Thoracic aorta (tissue), 2 donors: Measurements from ENCODE around the gene OR2B6. TPM values are rescaled to one million over a fixed set of nuclear protein-coding genes. Genes with fewer than 3 reads are reported as not detected.

Experiments
- ATAC-seq: fragments of 150-250 bp; one replicate; pipeline ENCODE4 v1.8.0; 2017; ENCODE audit warnings: low read depth; ENCODE audit not compliant: insufficient number of reproducible peaks, low FRiP score
- DNase-seq: peaks from one replicate; pipeline ENCODE4 v3.0.0-alpha.2; 2020; ENCODE audit warnings: low spot score
- H3K27ac ChIP-seq, 2 donors: fragments of 200-600 bp; sonication (generic); 1 replicate in 1 of 2; 2 replicates in 1 of 2; pipeline ENCODE4 v1.5.1; 2016; ENCODE audit warnings: mild to moderate bottlenecking in 2 of 2, moderate library complexity in 2 of 2
- H3K27me3 ChIP-seq: fragments of 200-600 bp; sonication (generic); replicated peaks from 2 replicates; pipeline ENCODE4 v1.6.0; 2016; ENCODE audit warnings: mild to moderate bottlenecking; ENCODE audit not compliant: insufficient read depth
- H3K36me3 ChIP-seq: fragments of 200-600 bp; sonication (generic); one replicate; pipeline ENCODE4 v1.5.1; 2016
- H3K4me1 ChIP-seq, 2 donors: fragments of 200-600 bp; sonication (generic); 1 replicate in 1 of 2; 2 replicates in 1 of 2; pipeline versions ENCODE4 v1.5.1 to v1.6.0; 2016; ENCODE audit warnings: low read depth in 2 of 2, mild to moderate bottlenecking in 1 of 2; ENCODE audit not compliant: control insufficient read depth in 1 of 2
- H3K4me3 ChIP-seq: fragments of 200-600 bp; sonication (generic); 2 replicates; pipeline ENCODE4 v1.5.1; 2016; ENCODE audit warnings: mild to moderate bottlenecking
- H3K9me3 ChIP-seq: fragments of 200-600 bp; sonication (generic); 2 replicates; pipeline ENCODE4 v1.5.1; 2016
- CTCF ChIP-seq: fragments of 200-600 bp; sonication (generic); IDR thresholded peaks from one replicate; pipeline ENCODE4 v1.5.1; 2019; ENCODE audit warnings: antibody characterized with exemption
- total RNA-seq, 2 donors: library from RNA; depleted of rRNA; stranded (reverse); fragments of >200 nt; gene quantifications; one replicate each; pipeline versions ENCODE4 v1.1.0 to v1.2.3, GENCODE V29; 2016

Gene OR2B6
- total RNA-seq, 2 donors from 2014 or later: not detected

DNA sequence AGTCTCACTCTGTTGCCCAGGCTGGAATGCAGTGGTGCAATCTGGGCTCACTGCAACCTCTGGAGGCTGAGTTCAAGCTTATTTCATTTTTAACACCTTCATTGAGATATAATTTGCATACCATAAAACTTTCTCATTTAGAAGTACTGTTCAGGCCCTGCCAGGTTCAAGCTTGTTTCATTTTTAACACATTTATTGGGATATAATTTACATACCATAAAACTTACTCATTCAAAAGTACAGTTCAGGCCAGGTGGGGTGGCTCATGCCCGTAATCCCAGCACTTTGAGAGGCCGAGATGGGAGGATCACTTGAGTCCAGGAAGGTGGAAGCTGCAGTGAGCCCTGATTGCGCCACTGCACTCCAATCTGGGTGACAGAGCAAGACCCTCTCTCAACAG is 5.5 kb downstream of the OR2B6 start:
- Histone ChIP-seq H3K9me3 (no peaks in the 10 kb centered on the region), H3K27ac (no peak overlapping the region), H3K27me3 (no peaks in the 10 kb centered on the region), H3K4me3 (no peak overlapping the region), H3K4me1 (no peaks in the 10 kb centered on the region), H3K36me3 (no peaks in the 10 kb centered on the region)
- TF ChIP-seq CTCF: no peak
- ATAC-seq (no peak), DNase-seq (no peak)

- Histone ChIP-seq H3K4me1 (no peaks in the 10 kb centered on the region), H3K27me3 (no peaks in the 10 kb centered on the region), H3K9me3 (peaks cover 3% of the 10 kb centered on the region), H3K36me3 (no peaks in the 10 kb centered on the region), H3K4me3 (no peak overlapping the region), H3K27ac (no peak overlapping the region)
- TF ChIP-seq CTCF: no peak
- ATAC-seq (no peak), DNase-seq (no peak)
These were observed 9.0 kb downstream of the OR2B6 start for GRCh38 chr6:27966044-27966443.

DNA sequence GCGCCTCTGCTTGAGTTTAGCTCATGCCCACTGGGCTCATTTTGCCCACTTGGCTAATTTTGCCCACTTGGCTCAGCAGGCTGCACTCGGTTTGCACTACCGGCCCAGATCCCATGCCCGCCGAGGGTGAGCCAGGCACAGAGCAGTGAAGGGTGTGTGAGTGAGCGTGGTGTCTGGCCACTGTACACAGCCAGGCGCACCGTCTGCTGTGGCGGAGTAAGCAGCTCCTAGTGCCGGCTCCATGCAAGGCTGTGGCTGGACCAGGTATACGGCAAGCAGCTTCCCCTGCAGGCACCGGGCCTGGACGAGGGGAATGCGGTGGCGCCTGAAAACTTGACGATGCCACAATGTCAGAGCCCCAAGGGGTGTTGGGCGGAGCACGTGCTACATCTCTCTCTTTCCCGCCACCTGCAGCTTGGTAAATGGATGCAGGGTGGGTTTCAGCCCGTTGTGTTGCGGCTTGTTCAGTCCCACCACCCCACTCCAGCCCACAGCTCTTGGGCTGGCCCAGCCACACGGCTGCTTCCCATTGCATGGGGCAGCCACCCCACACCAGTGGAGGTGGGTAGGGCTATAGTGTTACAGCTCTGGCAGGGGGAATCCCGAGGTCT is 9.9 kb downstream of the OR2B6 start:
- DNase-seq (no peak), ATAC-seq (no peak)
- Histone ChIP-seq H3K36me3 (no peaks in the 10 kb centered on the region), H3K27ac (no peak overlapping the region), H3K4me3 (no peak overlapping the region), H3K27me3 (no peaks in the 10 kb centered on the region), H3K9me3 (peaks cover 3% of the 10 kb centered on the region), H3K4me1 (no peaks in the 10 kb centered on the region)
- TF ChIP-seq CTCF: no peak

- ATAC-seq: no peak
These were observed 13.4 kb downstream of the OR2B6 start for GRCh38 chr6:27970444-27970843.

GRCh38 chr6:27972750-27973149 is 15.7 kb downstream of the OR2B6 start:
- Histone ChIP-seq H3K36me3 (no peaks in the 10 kb centered on the region), H3K9me3 (peaks cover 3% of the 10 kb centered on the region), H3K4me1 (no peaks in the 10 kb centered on the region), H3K27ac (no peak overlapping the region), H3K4me3 (no peak overlapping the region), H3K27me3 (no peaks in the 10 kb centered on the region)
- TF ChIP-seq CTCF: no peak
- DNase-seq (no peak), ATAC-seq (no peak)

More at GRCh38 chr6:27970444-27970843, 13.4 kb downstream of the OR2B6 start:
- Histone ChIP-seq H3K9me3 (peaks cover 3% of the 10 kb centered on the region), H3K4me1 (no peaks in the 10 kb centered on the region), H3K36me3 (no peaks in the 10 kb centered on the region), H3K27ac (no peak overlapping the region), H3K4me3 (no peak overlapping the region), H3K27me3 (no peaks in the 10 kb centered on the region)
- no peak for TF ChIP-seq CTCF
- DNase-seq: no peak
